HCT116 (cell line): Measurements from ENCODE around the gene SELENOS. TPM values are rescaled to one million over a fixed set of nuclear protein-coding genes. Genes with fewer than 3 reads are reported as not detected.

Experiments
- ATAC-seq: fragments of 200-7000 bp; cut with Tn5 transposase; 2 replicates; pipeline ENCODE4 v1.9.1; 2020; ENCODE audit warnings: mild to moderate bottlenecking, moderate library complexity
- BruUV-seq: library from RNA; stranded (reverse); fragments of 400-500 nt; replicated peaks from 2 replicates; lab custom pipeline; 2021; lab: Mats Ljungman, UMichigan
- CTCF ChIA-PET: fragments of 300-600 bp; sonication (Branson Sonifier 250); formaldehyde crosslinking; loops from one replicate; lab custom pipeline; 2021; ENCODE audit warnings: antibody characterized with exemption; lab: Charles Lee
- POLR2A ChIA-PET: fragments of 300-600, 350-600 bp; sonication (Branson Sonifier 250); formaldehyde crosslinking; loops from one replicate; lab custom pipeline; 2021; ENCODE audit warnings: antibody characterized with exemption; lab: Charles Lee
- RAD21 ChIA-PET, 2 experiments: fragments of 300-600 bp; sonication (Branson Sonifier 250); formaldehyde crosslinking; loops; one replicate each; lab custom pipeline; 2023; ENCODE audit warnings: low total read pairs in 2 of 2; ENCODE audit not compliant: uncharacterized antibody in 2 of 2, unreplicated experiment in 2 of 2, low non-redundant PET in 1 of 2; lab: Charles Lee
- DNase-seq: peaks from one replicate; pipeline ENCODE4 v3.0.0-alpha.2; 2010; ENCODE audit warnings: low read depth, low spot score
- H2AFZ ChIP-seq: fragments of 200-600 bp; shearing (Covaris generic), sonication (generic); 2 replicates; pipeline ENCODE4 v1.6.1; 2017; ENCODE audit warnings: low read depth, mixed run types, mixed read lengths, antibody characterized with exemption, low read length; ENCODE audit not compliant: poor library complexity, severe bottlenecking
- H3K27ac ChIP-seq: 2 replicates; pipeline ENCODE4 v1.5.1; 2012; ENCODE audit warnings: low read depth, low read length
- H3K27me3 ChIP-seq: fragments of 200-600 bp; sonication (generic); 2 replicates; pipeline ENCODE4 v1.6.1; 2016; ENCODE audit warnings: mixed run types, low read length, mixed read lengths; ENCODE audit not compliant: insufficient read depth
- H3K36me3 ChIP-seq, 2 experiments: fragments of 200-500 bp in 1 of 2; fragments of 200-600 bp in 1 of 2; sonication (Bioruptor generic) in 1 of 2; sonication (generic) in 1 of 2; 2 replicates each; pipeline versions ENCODE4 v1.5.1 to v1.6.1; 2014 to 2016; ENCODE audit warnings: low read length in 2 of 2, inconsistent platforms in 1 of 2, mixed read lengths in 1 of 2, mixed run types in 1 of 2; ENCODE audit not compliant: insufficient read depth in 2 of 2, control insufficient read depth in 1 of 2
- H3K4me1 ChIP-seq, 2 experiments: fragments of 200-600 bp in 1 of 2; sonication (generic) in 1 of 2; 2 replicates each; pipeline versions ENCODE4 v1.5.1 to v1.6.1; 2012 to 2017; ENCODE audit warnings: low read length in 2 of 2, inconsistent platforms in 1 of 2, mild to moderate bottlenecking in 1 of 2, mixed read lengths in 1 of 2, mixed run types in 1 of 2, moderate library complexity in 1 of 2; ENCODE audit not compliant: insufficient read depth in 2 of 2, control insufficient read depth in 1 of 2
- H3K4me2 ChIP-seq: fragments of 200-600 bp; sonication (generic); 2 replicates; pipeline ENCODE4 v1.6.1; 2017; ENCODE audit warnings: mixed run types, low read length, mixed read lengths
- H3K4me3 ChIP-seq, 2 experiments: fragments of 200-600 bp in 1 of 2; sonication (generic) in 1 of 2; replicated peaks in 1 of 2; 2 replicates each; pipeline ENCODE4 v1.5.1; 2011 to 2016; ENCODE audit warnings: low read length in 2 of 2, control low read depth in 1 of 2, low read depth in 1 of 2, mild to moderate bottlenecking in 1 of 2, mixed read lengths in 1 of 2, mixed run types in 1 of 2
- H3K79me2 ChIP-seq: fragments of 200-600 bp; sonication (generic); 2 replicates; pipeline ENCODE4 v1.6.1; 2017; ENCODE audit warnings: mild to moderate bottlenecking, mixed run types, low read length, moderate library complexity, mixed read lengths; ENCODE audit not compliant: insufficient read depth
- H3K9ac ChIP-seq: fragments of 200-600 bp; sonication (generic); 2 replicates; pipeline ENCODE4 v1.6.1; 2016; ENCODE audit warnings: low read length, mixed read lengths
- H3K9me2 ChIP-seq: fragments of 200-600 bp; sonication (generic), shearing (Covaris generic); 2 replicates; pipeline ENCODE4 v1.6.1; 2017; ENCODE audit warnings: mixed run types, mild to moderate bottlenecking, moderate library complexity; ENCODE audit not compliant: insufficient read depth
- H3K9me3 ChIP-seq, 2 experiments: fragments of 200-500 bp in 1 of 2; fragments of 200-600 bp in 1 of 2; sonication (Bioruptor generic) in 1 of 2; sonication (generic) in 1 of 2; 2 replicates each; pipeline ENCODE4 v1.6.1; 2014 to 2017; ENCODE audit warnings: low read length in 2 of 2, mixed read lengths in 2 of 2, inconsistent platforms in 1 of 2, low read depth in 1 of 2, mild to moderate bottlenecking in 1 of 2, mixed run types in 1 of 2, moderate library complexity in 1 of 2; ENCODE audit not compliant: control insufficient read depth in 1 of 2, insufficient read depth in 1 of 2
- H4K20me1 ChIP-seq: fragments of 200-600 bp; sonication (generic), shearing (Covaris generic); 2 replicates; pipeline ENCODE4 v1.6.1; 2017; ENCODE audit warnings: mixed run types, mild to moderate bottlenecking, moderate library complexity; ENCODE audit not compliant: insufficient read depth
- CEBPB ChIP-seq: IDR thresholded peaks from 2 replicates; pipeline ENCODE4 v1.6.1; 2012; ENCODE audit warnings: low read depth
- ELF1 ChIP-seq: IDR thresholded peaks from 2 replicates; pipeline ENCODE4 v1.6.1; 2012; ENCODE audit warnings: low read depth, borderline replicate concordance
- EZH2 ChIP-seq: fragments of 200-600 bp; sonication (generic); IDR thresholded peaks from 2 replicates; pipeline ENCODE4 v1.6.1; 2017; ENCODE audit warnings: antibody characterized with exemption, mixed run types
- REST ChIP-seq: IDR thresholded peaks from 2 replicates; pipeline ENCODE4 v1.6.1; 2012; ENCODE audit warnings: low read depth
- TCF7L2 ChIP-seq: IDR thresholded peaks from 2 replicates; pipeline ENCODE4 v1.7.0; 2011; ENCODE audit warnings: borderline replicate concordance, inconsistent platforms; ENCODE audit not compliant: insufficient read depth, insufficient read length; ENCODE audit errors: extremely low read depth
- intact Hi-C: fragments of 100-400 bp; cut with micrococcal nuclease; formaldehyde crosslinking; loops from 2 replicates; pipeline ENCODE4 v1.10.0; 2022
- total RNA-seq: library from RNA; stranded (reverse); gene quantifications from one replicate; pipeline ENCODE4 v1.2.1, GENCODE V29; 2021; ENCODE audit not compliant: unreplicated experiment

The SELENOS gene
- total RNA-seq, 1 experiment from 2014 or later: 45.6 TPM

DNA sequence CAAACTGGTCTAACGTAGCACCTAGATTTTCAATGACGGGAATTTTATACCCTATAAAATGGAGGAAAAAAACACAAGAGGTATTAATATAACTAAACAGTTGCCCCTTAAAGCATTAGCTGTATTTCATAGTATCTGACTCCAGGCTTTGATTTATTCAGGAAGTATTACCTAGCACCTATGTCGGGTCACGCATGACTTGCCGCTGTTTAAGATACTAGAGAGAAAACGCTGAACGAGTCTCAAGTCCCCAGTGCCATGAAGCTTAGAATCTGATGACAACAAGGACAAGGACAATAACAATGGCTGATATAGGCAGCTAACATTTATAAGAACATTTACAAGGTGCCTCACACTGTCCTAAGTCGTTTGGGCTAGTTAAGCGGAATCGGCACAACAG lies 15.8 kb upstream of the SELENOS start:
- CTCF ChIA-PET: no interaction called here
- intact Hi-C loops: no loop called here
- Histone ChIP-seq H3K79me2 (peaks cover 70% of the 10 kb centered on the region), H2AFZ (no peak overlapping the region), H3K27ac (no peak overlapping the region), H3K36me3 (peaks cover 17 to 29% of the 10 kb centered on the region in 2 experiments; a peak in 3 of 4 replicates), H4K20me1 (peaks cover 47% of the 10 kb centered on the region; the same call in 1 of the 2 replicates), H3K4me3 (peak overlapping the region; percentile 57 to 96), H3K9me2 (no peaks in the 10 kb centered on the region), H3K4me2 (peak overlapping the region; percentile 90), H3K27me3 (no peaks in the 10 kb centered on the region), H3K4me1 (peaks cover 15 to 40% of the 10 kb centered on the region in 2 experiments), H3K9me3 (no peaks in the 10 kb centered on the region), H3K9ac (peak overlapping the region; percentile 98)
- RAD21 ChIA-PET: no interaction called here
- TSS peak; percentile 35 for BruUV-seq
- POLR2A ChIA-PET: no interaction called here
- DNase-seq (no peak), ATAC-seq (no peak)
- TF ChIP-seq ELF1 (no peak), EZH2 (no peak), REST (no peak), TCF7L2 (no peak), CEBPB (no peak)
